AML-193 (cell line): ENCODE data around the gene MCCC1.

Experiments used
- DNase-seq, 2 experiments: peaks; one replicate each; lab custom pipeline; 2025; lab: John Stamatoyannopoulos, UW

The MCCC1 gene

GRCh38 chr3:182981038-182981380 is 118.3 kb downstream of the MCCC1 start:
- no peak for DNase-seq

- DNase-seq: peak; percentile 67 to 88
Measured at GRCh38 chr3:182980204-182981037, 118.9 kb downstream of the MCCC1 start, which contains the start of gene DCUN1D1. TSS of gene DCUN1D1 (minus strand) at chr3:182980538. CDS start at chr3:182980489, 49 bp downstream.

GRCh38 chr3:182979674-182980191 is 119.6 kb downstream of the MCCC1 start:
- DNase-seq: peak; percentile 52 to 53

GRCh38 chr3:182979103-182979673 is 120.1 kb downstream of the MCCC1 start:
- peak in 1 of 2 experiments; percentile 34 for DNase-seq

GRCh38 chr3:182978387-182978786 is 120.9 kb downstream of the MCCC1 start:
- DNase-seq: no peak

GRCh38 chr3:182973047-182973446 is 126.2 kb downstream of the MCCC1 start:
- no peak for DNase-seq

GRCh38 chr3:182972387-182972786 is 126.9 kb downstream of the MCCC1 start:
- DNase-seq: no peak

GRCh38 chr3:182971637-182972036 is 127.7 kb downstream of the MCCC1 start:
- DNase-seq: no peak

GRCh38 chr3:182970811-182971418 is 128.4 kb downstream of the MCCC1 start:
- DNase-seq: no peak

GRCh38 chr3:182969853-182970252 is 129.4 kb downstream of the MCCC1 start:
- no peak for DNase-seq

- no peak for DNase-seq
Measured at GRCh38 chr3:182969277-182969676, 130.0 kb downstream of the MCCC1 start.

- DNase-seq: peak in 1 of 2 experiments; percentile 10
Measured at GRCh38 chr3:182967218-182968204, 131.8 kb downstream of the MCCC1 start.

GRCh38 chr3:182965861-182966366 is 133.4 kb downstream of the MCCC1 start:
- DNase-seq: no peak
